A549 (cell line): ENCODE results near the gene P4HA3. TPM values are rescaled to one million over a fixed set of nuclear protein-coding genes. Genes with fewer than 3 reads are reported as not detected.

Source experiments
- ATAC-seq, 2 experiments: fragments of 200-7000 bp in 1 of 2; fragments of >200 bp in 1 of 2; cut with Nextera tagmentation in 1 of 2; cut with Tn5 transposase in 1 of 2; 3 replicates each; pipeline versions ENCODE4 v1.8.0 to v1.9.1; 2018 to 2020; ENCODE audit warnings: mild to moderate bottlenecking in 1 of 2, moderate library complexity in 1 of 2
- CTCF ChIA-PET: fragments of 300-600 bp; sonication (Branson Sonifier 250); formaldehyde crosslinking; extraction: SDS; loops from one replicate; lab custom pipeline; 2021; ENCODE audit warnings: antibody characterized with exemption, inconsistent platforms; lab: Yijun Ruan, JAX
- POLR2A ChIA-PET: fragments of 350-600 bp; formaldehyde crosslinking; extraction: SDS; loops from one replicate; lab custom pipeline; 2021; ENCODE audit warnings: antibody characterized with exemption, inconsistent platforms; lab: Yijun Ruan, JAX
- DNase-seq, 2 experiments: peaks; one replicate each; pipeline versions ENCODE4 v3.0.0 to v3.0.0-alpha.2; 2011 to 2016; ENCODE audit warnings: low read depth in 1 of 2, low spot score in 1 of 2
- FAIRE-seq: peaks from 2 replicates; lab custom pipeline; 2011; peaks lifted over from hg19 to GRCh38; lab: Jason Lieb, UNC
- H3K27ac ChIP-seq, 2 experiments: fragments of >200 bp; sonication (Bioruptor Twin); formaldehyde crosslinking; 3 replicates each; pipeline ENCODE4 v1.5.1; 2016 to 2017
- H3K4me1 ChIP-seq: fragments of >200 bp; sonication (Bioruptor Twin); formaldehyde crosslinking; 3 replicates; pipeline ENCODE4 v1.6.1; 2016
- H3K4me2 ChIP-seq: fragments of >200 bp; sonication (Bioruptor Twin); formaldehyde crosslinking; 3 replicates; pipeline ENCODE4 v1.6.1; 2016
- H3K4me3 ChIP-seq: fragments of >200 bp; sonication (Bioruptor Twin); formaldehyde crosslinking; 3 replicates; pipeline ENCODE4 v1.5.1; 2016
- H3K9me3 ChIP-seq: fragments of >200 bp; sonication (Bioruptor Twin); formaldehyde crosslinking; 3 replicates; pipeline ENCODE4 v1.6.1; 2016
- ATOH8 ChIP-seq: fragments of 250-450 bp; sonication (Bioruptor Pico); IDR thresholded peaks from 2 replicates; pipeline ENCODE4 v1.5.0; 2020; ENCODE audit warnings: low read depth, mild to moderate bottlenecking, moderate library complexity
- CHD4 ChIP-seq: fragments of 200-600 bp; sonication (generic); IDR thresholded peaks from 2 replicates; pipeline ENCODE4 v1.6.1; 2016; ENCODE audit warnings: antibody characterized with exemption, mild to moderate bottlenecking, borderline replicate concordance
- E2F6 ChIP-seq: IDR thresholded peaks from 2 replicates; pipeline ENCODE4 v1.6.1; 2012; ENCODE audit warnings: low read depth, borderline replicate concordance
- EHF ChIP-seq: fragments of 250-450 bp; sonication (Bioruptor Pico); IDR thresholded peaks from 2 replicates; pipeline ENCODE4 v1.5.0; 2020; ENCODE audit warnings: mild to moderate bottlenecking
- ELK1 ChIP-seq: fragments of 150-350 bp; IDR thresholded peaks from 2 replicates; pipeline ENCODE4 v1.6.1; 2014; ENCODE audit warnings: low read depth, mild to moderate bottlenecking, low read length
- EP300 ChIP-seq, 2 experiments: fragments of >200 bp; sonication (Bioruptor Twin); formaldehyde crosslinking; IDR thresholded peaks; 2 replicates in 1 of 2; 3 replicates in 1 of 2; pipeline ENCODE4 v1.6.1; 2016 to 2017
- GATA3 ChIP-seq: IDR thresholded peaks from 2 replicates; pipeline ENCODE4 v1.6.1; 2012; ENCODE audit warnings: borderline replicate concordance
- HDAC2 ChIP-seq: fragments of 200-600 bp; sonication (generic); IDR thresholded peaks from 2 replicates; pipeline ENCODE4 v1.6.1; 2016
- HOXA7 ChIP-seq: fragments of 250-450 bp; sonication (Bioruptor Pico); IDR thresholded peaks from 2 replicates; pipeline ENCODE4 v1.5.0; 2020; ENCODE audit warnings: mild to moderate bottlenecking, moderate library complexity
- JUN ChIP-seq, 2 experiments: fragments of >200 bp; sonication (Bioruptor Twin); formaldehyde crosslinking; IDR thresholded peaks; 2 replicates in 1 of 2; 3 replicates in 1 of 2; pipeline ENCODE4 v1.6.1; 2016 to 2017
- JUNB ChIP-seq: fragments of >200 bp; sonication (Bioruptor Twin); formaldehyde crosslinking; IDR thresholded peaks from 2 replicates; pipeline ENCODE4 v1.6.1; 2016
- KDM1A ChIP-seq: fragments of 200-600 bp; sonication (generic); IDR thresholded peaks from 2 replicates; pipeline ENCODE4 v1.6.1; 2016; ENCODE audit warnings: low read depth, mild to moderate bottlenecking
- POLR2AphosphoS2 ChIP-seq: conservative IDR thresholded peaks from 2 replicates; pipeline ENCODE4 v1.6.1; 2012; ENCODE audit warnings: low read length, improper control_type of control experiment, inconsistent platforms
- RCOR1 ChIP-seq: fragments of 150-350 bp; IDR thresholded peaks from 2 replicates; pipeline ENCODE4 v1.6.1; 2014; ENCODE audit warnings: antibody characterized with exemption, low read length, low read depth
- REST ChIP-seq: fragments of 200-600 bp; sonication (generic); IDR thresholded peaks from 2 replicates; pipeline ENCODE4 v1.6.1; 2016; ENCODE audit warnings: antibody characterized with exemption, mild to moderate bottlenecking, moderate library complexity
- RFX5 ChIP-seq: fragments of 450-650 bp; IDR thresholded peaks from 2 replicates; pipeline ENCODE4 v1.7.1; 2014; ENCODE audit warnings: antibody characterized with exemption, mild to moderate bottlenecking, moderate library complexity
- RNF2 ChIP-seq: fragments of 200-600 bp; sonication (generic); IDR thresholded peaks from 2 replicates; pipeline ENCODE4 v1.6.1; 2016; ENCODE audit warnings: low read depth, mild to moderate bottlenecking, antibody characterized with exemption, moderate library complexity, borderline replicate concordance
- ZC3H11A ChIP-seq: fragments of 450-650 bp; IDR thresholded peaks from 2 replicates; pipeline ENCODE4 v1.6.1; 2014; ENCODE audit warnings: antibody characterized with exemption, mild to moderate bottlenecking
- ZFP36 ChIP-seq: fragments of 450-650 bp; IDR thresholded peaks from 2 replicates; pipeline ENCODE4 v1.6.1; 2014; ENCODE audit warnings: borderline replicate concordance; ENCODE audit not compliant: partially characterized antibody
- WGBS: methylation state at CpG from one replicate; pipeline ENCODE4 v1.1.6; 2017; ENCODE audit errors: missing lambda C conversion rate; 5-methylcytosine and 5-hydroxymethylcytosine counted together
- polyA plus RNA-seq, 4 experiments: library from polyadenylated mRNA; depleted of rRNA in 3 of 4; stranded (reverse); fragments of >200 nt; fragmentation: RNase III in 1 of 4; extraction: RNeasy Plus Mini Kit Qiagen cat#74134 plus additional on column Dnase treatment in 1 of 4; gene quantifications; 2 replicates in 3 of 4; 3 replicates in 1 of 4; pipeline ENCODE4 v1.2.3, GENCODE V29; 2011 to 2017
- TF ChIP-seq, protein P1 (sequence below): fragments of >200 bp; sonication (Bioruptor Twin); formaldehyde crosslinking; IDR thresholded peaks from 3 replicates; pipeline ENCODE4 v1.6.1; 2016
- TF ChIP-seq, protein P2 (sequence below): fragments of 450-650 bp; IDR thresholded peaks from 2 replicates; pipeline ENCODE4 v1.6.1; 2014; ENCODE audit warnings: antibody characterized with exemption
- TF ChIP-seq, protein P3 (sequence below): IDR thresholded peaks from 2 replicates; pipeline ENCODE4 v1.6.1; 2012
- TF ChIP-seq, protein P4 (sequence below): fragments of >200 bp; sonication (Bioruptor Twin); formaldehyde crosslinking; IDR thresholded peaks from 2 replicates; pipeline ENCODE4 v1.6.1; 2016
- TF ChIP-seq, protein P5 (sequence below): IDR thresholded peaks from 2 replicates; pipeline ENCODE4 v1.6.1; 2012

P4HA3 gene
- polyA plus RNA-seq, 2 of the 4 experiments (the other 2 are of a cell fraction): 48.1 to 50.4 TPM

DNA sequence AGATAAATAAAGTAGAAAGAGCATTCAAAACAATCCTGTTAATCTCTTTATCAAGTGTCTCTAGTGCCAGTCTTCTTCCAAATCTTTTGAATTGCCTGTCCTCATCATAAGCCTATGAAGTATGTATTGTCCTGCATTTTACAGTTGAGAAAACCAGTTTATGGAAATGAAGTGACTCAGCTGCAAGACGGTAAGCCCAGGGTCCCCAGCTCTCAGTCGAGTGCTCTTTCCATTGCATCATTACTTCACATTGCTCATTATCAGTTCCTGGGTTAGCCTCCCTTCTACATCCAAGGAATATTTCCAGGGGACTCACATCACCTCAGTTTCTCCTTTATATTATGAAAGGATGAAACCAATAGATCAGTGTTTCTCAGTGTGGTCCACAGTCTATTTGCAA lies 9.1 kb upstream of the P4HA3 start:
- Histone ChIP-seq H3K4me3 (no peak overlapping the region), H3K4me1 (peaks cover 26% of the 10 kb centered on the region), H3K4me2 (no peak overlapping the region), H3K27ac (peak overlapping the region; percentile 81 to 89), H3K9me3 (peaks cover 26% of the 10 kb centered on the region)
- 37% methylated on average over 2 of the region's 2 CpGs for WGBS
- DNase-seq (no peak), ATAC-seq (no peak)
- CTCF ChIA-PET: interaction anchor here (0.7 to 4.8 kb wide), 5 partner anchors 9 to 133 kb away, joined by 3 to 31 read pairs (median 4); no protein-coding TSS in a partner anchor
- TF ChIP-seq JUNB (no peak), POLR2AphosphoS2 (no peak), RCOR1 (no peak), ATOH8 (no peak), HOXA7 (CRISPR knock-in tag) (no peak), EP300 (IDR thresholded peaks at IDR 0.05) (no peak), RFX5 (no peak), HDAC2 (no peak)
- TF ChIP-seq, protein P1, sequence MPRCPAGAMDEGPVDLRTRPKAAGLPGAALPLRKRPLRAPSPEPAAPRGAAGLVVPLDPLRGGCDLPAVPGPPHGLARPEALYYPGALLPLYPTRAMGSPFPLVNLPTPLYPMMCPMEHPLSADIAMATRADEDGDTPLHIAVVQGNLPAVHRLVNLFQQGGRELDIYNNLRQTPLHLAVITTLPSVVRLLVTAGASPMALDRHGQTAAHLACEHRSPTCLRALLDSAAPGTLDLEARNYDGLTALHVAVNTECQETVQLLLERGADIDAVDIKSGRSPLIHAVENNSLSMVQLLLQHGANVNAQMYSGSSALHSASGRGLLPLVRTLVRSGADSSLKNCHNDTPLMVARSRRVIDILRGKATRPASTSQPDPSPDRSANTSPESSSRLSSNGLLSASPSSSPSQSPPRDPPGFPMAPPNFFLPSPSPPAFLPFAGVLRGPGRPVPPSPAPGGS: no peak
- TF ChIP-seq, all 56 proteins: peak for 0
- no peak for FAIRE-seq
- POLR2A ChIA-PET: no interaction called here

- no peak for FAIRE-seq
- 34% methylated on average over 5 of the region's 5 CpGs for WGBS
- CTCF ChIA-PET: interaction anchor here (0.8 to 4.8 kb wide), 6 partner anchors 10 to 124 kb away, joined by 3 to 31 read pairs (median 3); no protein-coding TSS in a partner anchor
- Histone ChIP-seq H3K4me1 (peaks cover 26% of the 10 kb centered on the region), H3K9me3 (peaks cover 36% of the 10 kb centered on the region), H3K27ac (peak overlapping the region; percentile 81 to 89), H3K4me2 (peak overlapping the region; percentile 43), H3K4me3 (no peak overlapping the region)
- POLR2A ChIA-PET: no interaction called here
- peak; percentile 44 to 81; a peak in 5 of 6 replicates for ATAC-seq
- DNase-seq: peak in 1 of 2 experiments; percentile 77
- TF ChIP-seq EHF (CRISPR knock-in tag) (no peak), E2F6 (no peak), ELK1 (no peak), ZC3H11A (no peak), ZFP36 (no peak), RNF2 (no peak), JUN (IDR thresholded peaks at IDR 0.05) (no peak; a peak in 1 of 5 replicates), POLR2AphosphoS2 (no peak), GATA3 (peak; percentile 56; the same call in 1 of the 2 replicates), REST (no peak), ATOH8 (no peak), CHD4 (no peak), KDM1A (no peak)
- TF ChIP-seq, protein P2, sequence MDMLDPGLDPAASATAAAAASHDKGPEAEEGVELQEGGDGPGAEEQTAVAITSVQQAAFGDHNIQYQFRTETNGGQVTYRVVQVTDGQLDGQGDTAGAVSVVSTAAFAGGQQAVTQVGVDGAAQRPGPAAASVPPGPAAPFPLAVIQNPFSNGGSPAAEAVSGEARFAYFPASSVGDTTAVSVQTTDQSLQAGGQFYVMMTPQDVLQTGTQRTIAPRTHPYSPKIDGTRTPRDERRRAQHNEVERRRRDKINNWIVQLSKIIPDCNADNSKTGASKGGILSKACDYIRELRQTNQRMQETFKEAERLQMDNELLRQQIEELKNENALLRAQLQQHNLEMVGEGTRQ: no peak
- TF ChIP-seq, protein P3, sequence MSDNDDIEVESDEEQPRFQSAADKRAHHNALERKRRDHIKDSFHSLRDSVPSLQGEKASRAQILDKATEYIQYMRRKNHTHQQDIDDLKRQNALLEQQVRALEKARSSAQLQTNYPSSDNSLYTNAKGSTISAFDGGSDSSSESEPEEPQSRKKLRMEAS: peak; percentile 67
- TF ChIP-seq, protein P4, sequence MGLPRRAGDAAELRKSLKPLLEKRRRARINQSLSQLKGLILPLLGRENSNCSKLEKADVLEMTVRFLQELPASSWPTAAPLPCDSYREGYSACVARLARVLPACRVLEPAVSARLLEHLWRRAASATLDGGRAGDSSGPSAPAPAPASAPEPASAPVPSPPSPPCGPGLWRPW: no peak
- TF ChIP-seq, protein P5, sequence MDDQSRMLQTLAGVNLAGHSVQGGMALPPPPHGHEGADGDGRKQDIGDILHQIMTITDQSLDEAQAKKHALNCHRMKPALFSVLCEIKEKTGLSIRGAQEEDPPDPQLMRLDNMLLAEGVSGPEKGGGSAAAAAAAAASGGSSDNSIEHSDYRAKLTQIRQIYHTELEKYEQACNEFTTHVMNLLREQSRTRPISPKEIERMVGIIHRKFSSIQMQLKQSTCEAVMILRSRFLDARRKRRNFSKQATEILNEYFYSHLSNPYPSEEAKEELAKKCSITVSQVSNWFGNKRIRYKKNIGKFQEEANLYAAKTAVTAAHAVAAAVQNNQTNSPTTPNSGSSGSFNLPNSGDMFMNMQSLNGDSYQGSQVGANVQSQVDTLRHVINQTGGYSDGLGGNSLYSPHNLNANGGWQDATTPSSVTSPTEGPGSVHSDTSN: no peak
Measured at GRCh38 chr11:74319139-74319816, 7.8 kb upstream of the P4HA3 start.
